Kidney epithelial cell (primary cell): Measurements from ENCODE around the gene CEP97. TPM values are rescaled to one million over a fixed set of nuclear protein-coding genes. Genes with fewer than 3 reads are reported as not detected.

Source experiments
- DNase-seq: peaks from one replicate; pipeline ENCODE4 v3.0.0-alpha.2; 2010; ENCODE audit warnings: low read depth
- H3K27me3 ChIP-seq: 2 replicates; pipeline ENCODE4 v1.6.0; 2011; ENCODE audit warnings: low read length; ENCODE audit not compliant: control insufficient read depth, insufficient read depth
- H3K36me3 ChIP-seq: 2 replicates; pipeline ENCODE4 v1.5.1; 2011; ENCODE audit warnings: low read length; ENCODE audit not compliant: control insufficient read depth, insufficient read depth
- H3K4me3 ChIP-seq: 2 replicates; pipeline ENCODE4 v1.5.1; 2011; ENCODE audit warnings: low read depth, mild to moderate bottlenecking, control low read depth, low read length
- CTCF ChIP-seq: IDR thresholded peaks from 2 replicates; pipeline ENCODE4 v1.5.1; 2011; ENCODE audit warnings: mild to moderate bottlenecking, moderate library complexity, low read length, control low read depth, inconsistent platforms; ENCODE audit not compliant: insufficient read depth, poor library complexity, severe bottlenecking
- total RNA-seq: library from RNA; depleted of rRNA; stranded (reverse); fragments of >200 nt; gene quantifications from 2 replicates; pipeline ENCODE4 v1.2.3, GENCODE V29; 2015

CEP97 gene
- total RNA-seq, 1 donor from 2014 or later: 7.5 TPM

GRCh38 chr3:101779047-101779821, 54.8 kb downstream of the CEP97 start, which contains the start of gene NXPE3:
Gene NXPE3, plus strand, starts transcription at chr3:101779211. Its CDS starts 6,386 bp downstream, at chr3:101785597.
- Histone ChIP-seq H3K36me3 (no peaks in the 10 kb centered on the region), H3K27me3 (no peaks in the 10 kb centered on the region), H3K4me3 (peak within 1 kb of the TSS; percentile 63)
- DNase-seq: peak; percentile 26
- TF ChIP-seq CTCF: no peak

GRCh38 chr3:101779822-101780381, 55.5 kb downstream of the CEP97 start:
- DNase-seq: no peak
- H3K27me3 ChIP-seq: no peaks in the 10 kb centered on the region
- peak overlapping the region; percentile 63 for H3K4me3 ChIP-seq
- no peaks in the 10 kb centered on the region for H3K36me3 ChIP-seq
- TF ChIP-seq CTCF: no peak

- Histone ChIP-seq H3K36me3 (no peaks in the 10 kb centered on the region), H3K27me3 (no peaks in the 10 kb centered on the region), H3K4me3 (no peak overlapping the region)
- peak; percentile 41 for DNase-seq
- no peak for TF ChIP-seq CTCF
These were observed 56.2 kb downstream of the CEP97 start for GRCh38 chr3:101780661-101781060.

- Histone ChIP-seq H3K4me3 (no peak overlapping the region), H3K36me3 (no peaks in the 10 kb centered on the region), H3K27me3 (no peaks in the 10 kb centered on the region)
- TF ChIP-seq CTCF: no peak
- DNase-seq: no peak
These were observed 56.8 kb downstream of the CEP97 start for GRCh38 chr3:101781166-101781565.

GRCh38 chr3:101784855-101785613, 60.6 kb downstream of the CEP97 start:
- H3K27me3 ChIP-seq: no peaks in the 10 kb centered on the region
- H3K36me3 ChIP-seq: no peaks in the 10 kb centered on the region
- TF ChIP-seq CTCF: no peak
- DNase-seq: no peak
- no peak overlapping the region for H3K4me3 ChIP-seq
